Upper lobe of left lung (tissue), 4 donors: Measurements from ENCODE around the gene CUX1.

ENCODE experiments used
- POLR2A ChIP-seq, 4 donors: fragments of 450-650 bp; IDR thresholded peaks; one replicate each; pipeline ENCODE4 v1.5.1; 2016 to 2017; ENCODE audit warnings: antibody characterized with exemption in 4 of 4, mild to moderate bottlenecking in 2 of 4
- POLR2AphosphoS5 ChIP-seq, 2 donors: sonication (generic); formaldehyde crosslinking; IDR thresholded peaks; one replicate each; pipeline ENCODE4 v1.5.1; 2017; ENCODE audit warnings: antibody characterized with exemption in 2 of 2
- TF ChIP-seq, protein P1 (sequence below), 6 experiments: fragments of 450-650 bp in 4 of 6; fragments of 200-600 bp in 2 of 6; sonication (generic) in 2 of 6; IDR thresholded peaks; one replicate each; pipeline ENCODE4 v1.5.1; 2016 to 2019; ENCODE audit warnings: antibody characterized with exemption in 6 of 6

DNA sequence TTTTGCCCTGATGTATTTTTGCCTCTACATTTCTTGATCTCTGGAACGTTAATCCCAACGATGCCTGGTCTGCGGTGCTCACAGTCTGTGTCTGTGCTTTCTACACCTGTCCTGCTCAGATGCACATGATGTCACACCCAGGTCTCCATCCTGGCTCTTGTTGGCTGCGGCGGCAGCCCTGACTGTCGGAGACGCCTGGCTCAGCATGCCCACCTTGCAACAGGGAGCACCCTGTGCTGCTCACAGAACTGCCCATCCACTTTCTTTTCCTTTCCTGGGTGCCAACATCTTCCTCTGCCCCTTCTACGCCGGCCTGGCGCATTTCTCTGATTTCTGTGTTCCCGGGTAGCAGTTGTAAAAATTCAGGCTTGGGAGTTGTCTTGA, 106.2 kb downstream of the CUX1 start:
- TF ChIP-seq, protein P1, sequence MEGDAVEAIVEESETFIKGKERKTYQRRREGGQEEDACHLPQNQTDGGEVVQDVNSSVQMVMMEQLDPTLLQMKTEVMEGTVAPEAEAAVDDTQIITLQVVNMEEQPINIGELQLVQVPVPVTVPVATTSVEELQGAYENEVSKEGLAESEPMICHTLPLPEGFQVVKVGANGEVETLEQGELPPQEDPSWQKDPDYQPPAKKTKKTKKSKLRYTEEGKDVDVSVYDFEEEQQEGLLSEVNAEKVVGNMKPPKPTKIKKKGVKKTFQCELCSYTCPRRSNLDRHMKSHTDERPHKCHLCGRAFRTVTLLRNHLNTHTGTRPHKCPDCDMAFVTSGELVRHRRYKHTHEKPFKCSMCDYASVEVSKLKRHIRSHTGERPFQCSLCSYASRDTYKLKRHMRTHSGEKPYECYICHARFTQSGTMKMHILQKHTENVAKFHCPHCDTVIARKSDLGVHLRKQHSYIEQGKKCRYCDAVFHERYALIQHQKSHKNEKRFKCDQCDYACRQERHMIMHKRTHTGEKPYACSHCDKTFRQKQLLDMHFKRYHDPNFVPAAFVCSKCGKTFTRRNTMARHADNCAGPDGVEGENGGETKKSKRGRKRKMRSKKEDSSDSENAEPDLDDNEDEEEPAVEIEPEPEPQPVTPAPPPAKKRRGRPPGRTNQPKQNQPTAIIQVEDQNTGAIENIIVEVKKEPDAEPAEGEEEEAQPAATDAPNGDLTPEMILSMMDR (IDR thresholded peaks at IDR 0.05), result no peak
- TF ChIP-seq POLR2AphosphoS5 (IDR thresholded peaks at IDR 0.05) (no peak), POLR2A (IDR thresholded peaks at IDR 0.05) (no peak)
